GM21515 (cell line): ENCODE results near the gene SCML1.
"Not testable (repeated sequence)": the region's sequence is repeated elsewhere in the genome, so short reads cannot be mapped to it uniquely, and the experiment has no call there.

Experiments
- ATAC-seq: cut with Tn5 transposase; IDR thresholded peaks from one replicate; pipeline ENCODE4 v1.9.1; 2021; ENCODE audit not compliant: unreplicated experiment

The SCML1 gene

DNA sequence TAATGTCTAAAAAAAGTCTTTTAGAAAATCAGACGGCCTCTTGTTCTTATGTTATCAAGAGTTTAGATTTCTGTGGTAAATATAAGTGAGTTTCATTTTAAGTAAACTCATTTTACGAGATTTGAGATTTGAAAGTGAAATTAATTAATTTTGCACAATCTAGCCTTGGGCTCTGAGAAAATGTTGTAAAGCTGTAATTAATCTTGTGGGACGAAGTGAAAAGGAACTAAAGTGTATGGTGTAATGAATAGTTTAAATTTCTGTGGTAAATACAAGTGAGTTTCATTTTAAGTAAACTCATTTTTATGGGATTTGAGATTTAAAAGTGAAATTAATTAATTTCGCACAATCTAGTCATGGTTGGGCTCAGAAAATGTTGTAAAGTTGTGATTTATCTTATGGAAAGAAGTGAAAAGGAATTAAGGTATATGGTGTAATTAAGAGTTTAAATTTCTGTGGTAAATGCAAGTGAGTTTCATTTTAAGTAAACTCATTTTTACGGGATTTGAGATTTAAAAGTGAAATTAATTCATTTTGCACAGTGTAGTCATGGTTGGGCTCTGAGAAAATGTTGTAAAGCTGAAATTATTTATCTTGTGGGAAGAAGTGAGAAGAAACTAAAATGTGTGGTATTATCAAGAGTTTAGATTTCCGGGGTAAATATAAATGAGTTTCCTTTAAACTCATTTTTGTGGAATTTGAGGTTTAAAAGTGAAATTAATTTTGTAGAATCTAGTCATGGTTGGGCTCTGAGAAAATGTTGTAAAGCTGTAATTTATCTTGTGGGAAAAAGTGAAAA is 1.6 kb downstream of the SCML1 start:
- ATAC-seq: no peak

DNA sequence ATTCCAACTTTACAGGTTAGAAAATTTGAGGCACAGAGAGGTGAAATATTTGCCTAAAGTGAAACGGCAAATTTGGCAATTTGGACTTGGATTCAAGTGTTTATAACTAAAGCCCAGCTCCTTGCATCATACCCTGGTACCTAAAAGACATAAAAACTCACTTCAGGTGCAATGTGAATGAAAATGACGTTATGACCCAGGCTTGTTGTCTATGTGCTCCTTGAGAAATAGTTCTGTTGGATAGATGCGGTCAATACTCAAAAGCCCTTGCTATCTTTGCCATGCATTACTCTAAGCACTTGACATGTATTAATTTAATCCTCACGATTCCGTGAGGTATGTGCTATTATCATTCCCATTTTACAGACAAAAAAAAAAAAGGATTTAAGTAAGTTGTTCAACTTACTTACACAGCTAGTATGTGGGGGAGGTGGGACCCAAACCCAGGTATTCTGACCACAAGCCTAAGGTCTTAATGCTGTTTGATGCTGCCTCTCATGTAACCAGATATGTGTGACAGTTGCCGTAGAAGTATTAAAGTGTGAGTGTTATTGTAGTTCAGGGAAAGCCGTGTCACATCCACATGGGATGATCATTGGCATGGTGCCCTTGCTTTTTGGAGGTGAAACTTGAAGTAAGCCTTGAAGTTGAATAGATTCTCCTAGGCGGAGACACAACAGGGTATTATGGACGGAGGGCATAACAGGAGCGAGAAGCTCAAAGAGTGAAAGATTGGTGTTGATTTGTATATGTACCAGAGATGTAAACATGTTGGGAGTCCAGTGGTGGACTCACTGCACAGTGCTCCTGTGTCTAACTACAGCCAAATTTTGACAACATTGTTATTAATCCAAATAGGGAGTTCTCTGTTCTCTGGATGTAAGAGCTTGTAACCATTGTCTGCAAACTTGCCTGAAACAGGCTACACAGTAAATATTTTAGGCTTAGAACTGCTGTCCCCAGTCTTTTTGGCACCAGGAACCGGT is 3.1 kb downstream of the SCML1 start:
- ATAC-seq: no peak

DNA sequence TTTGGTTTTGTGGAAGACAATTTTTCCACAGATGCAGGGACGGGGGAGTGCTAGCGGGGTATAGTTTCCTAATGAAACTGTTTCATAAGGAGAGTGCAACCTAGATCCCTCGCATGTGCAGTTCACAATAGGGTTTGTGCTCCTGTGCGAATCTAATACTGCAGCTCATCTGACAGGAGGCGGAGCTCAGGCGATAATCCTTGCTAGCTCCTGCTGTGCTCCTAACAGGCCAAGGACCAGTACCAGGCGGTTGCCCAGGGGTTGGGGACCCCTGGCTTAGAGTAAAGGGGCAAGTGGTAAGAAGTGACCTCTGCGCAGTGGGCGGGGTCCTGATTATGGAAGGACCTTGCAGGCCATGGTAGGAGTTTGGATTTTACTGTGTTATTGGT is 3.8 kb downstream of the SCML1 start:
- ATAC-seq: no peak

DNA sequence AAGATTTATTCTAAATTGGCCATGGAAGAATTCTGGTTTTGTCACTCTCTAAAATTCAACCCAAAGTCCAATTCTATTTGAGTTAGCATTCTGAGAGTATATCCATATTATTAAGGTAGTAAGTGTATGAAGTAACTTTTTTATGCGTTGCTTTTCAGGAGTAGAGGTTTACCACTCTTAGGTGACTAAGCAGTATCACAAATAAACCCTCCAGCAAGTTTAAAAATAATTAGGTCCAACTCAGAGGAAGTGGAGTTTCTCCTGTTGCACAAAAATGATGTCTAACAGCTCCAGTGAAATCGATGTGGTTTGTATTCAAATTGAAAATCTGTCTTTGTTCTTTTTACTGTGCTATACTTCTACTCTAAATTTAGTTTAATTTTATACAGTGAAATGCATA is 6.6 kb downstream of the SCML1 start:
- ATAC-seq: no peak

DNA sequence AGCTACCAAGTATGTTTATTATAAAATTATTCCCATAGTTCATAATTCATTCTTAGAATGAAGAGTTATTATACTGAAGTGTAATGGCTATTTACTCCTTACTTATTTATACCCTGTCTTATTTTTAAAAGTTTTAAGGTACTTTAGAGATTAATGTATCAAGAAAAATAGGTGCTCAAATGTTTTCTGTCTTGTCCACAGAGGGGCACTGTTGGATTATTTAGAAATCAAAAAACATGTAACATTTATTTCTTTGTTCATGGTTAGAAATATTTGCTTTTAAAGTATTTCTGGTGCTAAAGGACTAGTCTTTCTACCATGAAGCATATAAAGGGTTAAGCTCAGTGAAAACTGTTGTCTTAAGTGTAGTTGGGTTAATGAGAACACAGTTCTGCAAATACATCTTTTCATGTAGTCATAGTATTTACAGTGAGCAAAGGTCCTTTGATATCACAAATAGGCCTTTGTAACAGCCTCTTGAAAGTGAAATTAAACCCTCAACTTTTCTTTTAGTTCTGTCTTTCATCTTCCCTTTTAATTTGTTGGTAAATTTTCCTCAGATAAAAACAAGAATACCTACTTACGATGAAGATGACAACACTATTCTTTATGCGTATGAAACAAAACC is 7.7 kb downstream of the SCML1 start:
- ATAC-seq: no peak

DNA sequence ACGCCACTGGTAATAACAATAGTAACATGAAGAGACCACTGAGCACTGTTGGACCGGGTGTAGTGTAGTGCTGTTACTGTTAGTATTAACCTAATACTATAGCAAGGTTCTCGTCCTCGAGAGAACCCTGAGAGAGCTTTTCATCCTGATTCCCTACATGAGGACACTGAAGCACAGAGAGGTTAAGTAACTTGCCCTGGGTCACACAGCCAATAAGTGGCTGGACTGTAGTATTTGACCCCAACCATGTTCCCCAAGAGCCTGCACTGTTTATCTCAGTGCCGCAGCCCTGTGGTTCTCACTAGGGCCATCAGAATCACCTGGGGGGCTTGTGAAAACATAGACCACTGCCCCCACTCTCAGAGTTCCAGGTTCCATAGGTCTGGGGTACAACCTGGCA is 10.4 kb downstream of the SCML1 start:
- no peak for ATAC-seq

DNA sequence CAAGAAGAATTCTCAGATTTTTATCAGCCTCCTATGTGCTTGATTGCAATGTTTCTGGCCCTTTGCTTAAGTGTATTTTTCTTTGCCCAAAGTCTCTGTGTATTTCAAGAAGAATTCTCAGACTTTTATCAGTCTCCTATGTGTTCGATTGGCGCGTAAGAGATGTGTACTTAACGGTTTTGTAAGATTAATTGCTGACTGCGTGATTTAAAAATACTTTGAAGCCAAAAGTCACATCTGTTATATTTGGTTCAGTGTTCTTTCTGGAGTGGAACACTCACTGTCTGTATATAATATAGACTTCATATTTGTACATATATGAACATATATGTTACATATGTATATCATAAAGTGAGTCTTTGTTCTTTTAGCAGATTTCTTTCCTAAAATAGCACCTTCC is 11.4 kb downstream of the SCML1 start:
- ATAC-seq: no peak

DNA sequence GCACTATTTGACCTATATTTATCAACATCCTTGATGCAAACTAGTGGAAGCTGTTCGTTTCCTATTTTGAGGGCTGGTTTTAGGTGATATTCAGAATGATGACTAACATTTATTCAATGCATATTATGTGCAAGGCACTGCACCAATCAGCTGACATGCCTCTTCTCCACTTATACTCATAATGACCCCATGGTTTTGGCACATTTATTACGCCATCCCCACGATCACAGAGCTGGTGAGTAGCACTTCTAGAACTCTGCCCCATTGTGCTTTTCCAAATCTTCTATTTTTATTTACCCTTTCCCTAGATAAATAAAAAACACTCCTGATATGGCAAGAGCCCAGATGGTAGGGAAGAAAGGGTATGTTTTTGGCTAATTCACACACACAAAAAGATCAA is 13.1 kb downstream of the SCML1 start:
- no peak for ATAC-seq

DNA sequence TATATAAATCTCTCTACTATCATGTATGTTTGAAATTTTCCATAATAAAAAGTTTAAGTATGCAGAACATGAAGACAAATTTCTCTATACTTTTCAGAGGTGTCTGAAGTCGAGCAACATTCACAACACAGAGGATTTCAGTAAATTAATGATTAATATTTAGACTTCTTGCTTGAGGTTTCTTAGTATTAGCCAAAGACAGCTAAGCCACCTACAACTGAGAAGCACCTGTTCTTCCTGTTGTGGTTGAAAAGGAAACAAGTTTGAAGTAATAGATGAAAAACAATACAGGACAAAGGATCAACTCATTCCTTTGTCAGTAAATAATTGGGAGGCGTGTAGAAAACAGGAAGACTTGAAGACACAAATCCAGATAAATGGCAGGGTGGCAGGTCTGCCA is 21.1 kb downstream of the SCML1 start:
- peak; percentile 70 for ATAC-seq

DNA sequence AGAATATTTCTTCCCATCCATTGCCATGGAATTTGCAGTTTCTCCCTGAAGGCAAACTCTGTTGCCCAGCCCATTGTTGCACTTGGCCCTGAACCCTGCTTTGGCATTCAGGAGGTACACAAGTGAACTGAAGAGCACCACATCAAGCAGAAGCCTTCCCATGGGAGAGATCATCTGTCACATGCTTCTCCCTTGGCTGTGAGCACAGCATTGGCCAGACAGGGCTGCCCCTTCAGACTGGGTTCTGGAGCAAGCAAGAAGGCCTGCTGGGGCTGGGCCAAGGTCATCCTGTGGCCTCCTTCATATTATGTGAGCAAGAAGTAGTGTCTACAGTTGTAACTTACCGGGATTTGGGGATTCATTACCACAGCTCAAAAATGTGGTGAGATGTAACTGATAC is 22.7 kb downstream of the SCML1 start:
- no peak for ATAC-seq

DNA sequence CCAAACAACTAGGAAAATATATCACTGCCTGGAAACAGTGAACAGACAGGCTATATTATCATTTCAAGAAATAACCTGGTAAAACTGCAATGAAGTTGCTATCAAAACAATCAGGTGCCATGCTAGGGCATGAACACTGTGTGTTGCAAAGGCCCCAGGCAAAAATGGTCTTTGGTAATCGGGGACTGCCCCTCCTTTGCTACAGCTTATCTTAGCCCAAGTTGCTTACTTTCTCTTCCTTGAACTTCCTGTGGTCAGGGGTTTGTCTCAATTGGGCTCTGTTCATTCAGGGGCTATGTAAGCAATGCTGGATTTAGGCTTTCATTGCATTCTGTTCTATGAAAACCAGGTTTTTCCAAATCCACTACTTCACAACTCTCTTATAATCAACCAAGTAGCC is 30.4 kb downstream of the SCML1 start:
- no peak for ATAC-seq

DNA sequence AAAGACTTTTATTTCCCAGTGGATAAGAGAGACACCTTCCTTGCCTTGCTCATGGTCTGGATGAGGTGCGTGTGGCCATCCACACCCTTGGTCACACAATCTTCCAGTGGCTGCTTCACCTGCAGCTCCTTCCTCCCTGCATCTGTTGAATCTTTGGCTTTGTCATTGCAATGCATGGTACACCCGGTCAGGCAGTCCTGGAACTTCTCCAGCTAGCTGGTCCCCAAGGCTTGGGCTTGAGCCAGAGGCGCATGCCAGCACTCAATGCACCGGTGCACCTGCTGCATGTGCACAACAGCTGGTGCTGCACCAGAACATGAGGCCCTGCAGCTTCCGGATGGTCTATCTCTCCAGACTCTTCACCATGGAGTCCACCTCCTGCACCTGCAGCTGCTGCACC is 31.7 kb downstream of the SCML1 start:
- ATAC-seq: no peak

DNA sequence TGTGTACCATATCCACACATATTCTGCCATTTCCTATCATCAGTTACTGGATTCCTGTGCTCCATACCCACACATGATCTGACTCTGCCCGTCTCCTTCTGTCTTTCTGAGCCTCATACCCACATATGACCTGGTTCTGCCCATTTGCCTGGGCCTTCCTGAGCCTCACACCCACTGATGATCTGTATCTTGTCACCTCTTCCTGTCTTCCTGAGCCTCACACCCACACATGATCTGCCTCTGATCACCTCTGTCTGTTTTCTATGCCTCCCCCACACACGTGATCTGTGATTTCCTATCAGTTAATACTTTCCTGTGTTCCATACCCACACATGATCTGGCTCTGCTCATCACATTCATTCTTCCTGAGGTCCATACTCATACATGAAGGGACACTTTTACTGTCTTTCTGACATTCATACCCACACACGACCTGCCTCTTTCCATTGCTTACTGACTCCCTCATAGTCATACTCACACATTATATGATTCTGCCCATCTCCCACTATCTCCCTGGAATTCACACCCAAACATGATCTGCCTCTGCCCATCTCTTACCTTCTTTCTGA is 32.5 kb downstream of the SCML1 start:
- no peak for ATAC-seq

DNA sequence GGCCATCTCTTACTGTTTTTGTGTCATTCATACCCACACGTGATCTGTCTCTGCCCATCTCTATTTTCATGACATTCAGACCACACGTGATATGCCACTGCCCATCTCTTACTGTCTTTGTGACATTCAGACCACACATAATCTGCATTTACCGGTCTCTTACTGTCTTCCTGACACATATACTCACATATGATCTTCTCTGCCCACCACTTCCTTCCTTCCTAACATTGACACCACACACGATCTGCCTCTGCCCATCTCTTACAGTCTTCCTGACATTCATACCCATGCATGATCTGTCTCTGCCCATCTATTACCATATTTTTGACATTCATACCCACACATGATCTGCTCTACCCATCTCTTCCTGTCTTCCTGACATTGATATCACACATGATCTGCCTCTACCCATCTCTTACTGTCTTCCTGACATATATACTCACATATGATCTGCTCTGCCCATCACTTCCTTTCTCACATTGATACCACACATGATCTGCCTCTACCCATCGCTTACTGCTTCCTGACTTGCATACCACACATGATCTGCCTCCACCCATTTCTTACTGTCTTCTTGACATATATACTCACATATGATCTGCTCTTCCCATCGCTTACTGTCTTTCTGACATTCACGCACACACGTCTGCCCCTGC is 36.1 kb downstream of the SCML1 start:
- no peak for ATAC-seq

DNA sequence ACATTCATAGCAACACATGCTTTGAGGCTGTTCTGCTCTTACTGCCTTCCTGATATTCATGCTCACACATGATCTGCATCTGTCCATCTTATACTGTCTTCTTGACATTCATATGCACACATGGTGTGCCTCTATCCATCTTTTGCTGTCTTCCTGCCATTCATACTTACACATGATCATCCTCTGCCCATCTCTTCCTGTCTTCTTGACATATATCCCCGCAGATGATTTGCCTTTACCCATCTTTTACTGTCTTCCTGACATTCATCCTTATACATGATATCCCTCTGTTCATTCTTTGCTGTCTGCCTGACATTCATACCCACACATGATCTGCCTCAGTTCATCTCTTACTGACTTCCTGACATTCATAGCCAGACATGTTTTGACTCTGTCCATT is 36.8 kb downstream of the SCML1 start:
- ATAC-seq: no peak

DNA sequence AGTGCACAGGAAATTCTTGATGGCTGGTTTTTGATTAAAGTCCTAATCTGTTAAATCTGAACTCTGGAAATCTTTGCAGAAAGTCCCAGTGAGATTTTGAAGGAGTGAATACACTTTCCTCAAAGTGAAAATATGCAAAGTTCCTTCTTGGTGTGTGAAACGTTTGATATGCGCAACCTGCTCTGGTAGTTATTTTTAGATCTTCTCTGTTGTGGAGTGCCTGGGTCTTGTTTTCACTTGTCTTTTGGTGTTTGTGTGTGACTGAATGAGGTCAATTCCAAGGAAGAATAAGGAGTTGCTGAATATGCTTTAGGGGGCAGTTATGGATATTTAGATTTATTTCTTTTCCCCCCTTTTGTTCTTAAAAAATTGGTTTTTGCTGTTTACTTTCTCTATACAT is 41.7 kb downstream of the SCML1 start:
- ATAC-seq: no peak

DNA sequence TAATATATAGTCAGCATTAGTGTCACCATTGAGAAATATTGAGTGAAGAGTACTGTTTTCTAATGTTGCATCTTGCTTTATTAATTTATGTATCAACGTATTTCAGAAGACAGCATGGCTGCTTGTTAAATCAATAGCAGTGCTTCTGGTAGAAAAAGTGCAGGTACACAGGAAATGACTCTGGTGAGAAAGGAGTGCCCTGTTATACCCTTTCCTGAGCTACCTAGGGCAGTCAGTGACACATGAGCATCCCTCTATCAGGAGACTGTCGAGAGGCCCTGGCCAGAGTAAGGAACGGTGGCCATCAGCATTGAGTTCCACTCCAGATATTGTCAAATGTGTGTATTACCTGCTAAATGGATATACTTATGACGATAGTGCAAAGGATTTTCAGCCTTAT is 42.1 kb downstream of the SCML1 start:
- ATAC-seq: no peak

DNA sequence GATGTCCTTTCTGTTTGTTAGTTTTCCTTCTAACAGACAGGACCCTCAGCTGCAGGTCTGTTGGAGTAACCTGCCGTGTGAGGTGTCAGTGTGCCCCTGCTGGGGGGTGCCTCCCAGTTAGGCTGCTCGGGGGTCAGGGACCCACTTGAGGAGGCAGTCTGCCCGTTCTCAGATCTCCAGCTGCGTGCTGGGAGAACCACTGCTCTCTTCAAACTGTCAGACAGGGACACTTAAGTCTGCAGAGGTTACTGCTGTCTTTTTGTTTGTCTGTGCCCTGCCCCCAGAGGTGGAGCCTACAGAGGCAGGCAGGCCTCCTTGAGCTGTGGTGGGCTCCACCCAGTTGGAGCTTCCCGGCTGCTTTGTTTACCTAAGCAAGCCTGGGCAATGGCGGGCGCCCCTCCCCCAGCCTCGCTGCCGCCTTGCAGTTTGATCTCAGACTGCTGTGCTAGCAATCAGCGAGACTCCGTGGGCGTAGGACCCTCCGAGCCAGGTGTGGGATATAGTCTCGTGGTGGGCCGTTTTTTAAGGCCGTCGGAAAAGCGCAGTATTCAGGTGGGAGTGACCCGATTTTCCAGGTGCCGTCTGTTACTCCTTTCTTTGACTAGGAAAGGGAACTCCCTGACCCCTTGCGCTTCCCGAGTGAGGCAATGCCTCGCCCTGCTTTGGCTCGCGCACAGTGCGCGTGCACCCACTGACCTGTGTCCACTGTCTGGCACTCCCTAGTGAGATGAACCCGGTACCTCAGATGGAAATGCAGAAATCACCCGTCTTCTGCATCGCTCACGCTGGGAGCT is 49.5 kb downstream of the SCML1 start:
- not testable (repeated sequence) for ATAC-seq

DNA sequence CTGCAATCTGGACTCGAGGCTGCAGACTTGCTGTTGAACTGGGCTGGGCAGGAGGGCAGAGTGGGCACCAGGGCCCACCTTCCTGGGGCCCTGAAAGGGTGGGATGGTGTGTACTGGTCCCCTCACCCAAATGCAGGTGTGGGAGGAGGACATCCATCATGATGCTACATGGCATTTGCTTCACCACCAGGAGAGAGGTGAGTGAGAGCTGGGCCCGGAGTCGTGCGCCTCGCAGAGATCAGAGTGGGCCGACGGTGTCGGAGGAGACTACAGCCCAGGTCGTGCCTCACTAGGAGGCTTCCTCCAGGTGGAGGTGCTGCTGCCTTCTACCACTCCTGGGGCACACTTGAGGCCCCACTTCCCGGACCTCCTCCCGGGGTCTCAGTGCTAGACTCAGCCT is 50.3 kb downstream of the SCML1 start:
- no peak for ATAC-seq

DNA sequence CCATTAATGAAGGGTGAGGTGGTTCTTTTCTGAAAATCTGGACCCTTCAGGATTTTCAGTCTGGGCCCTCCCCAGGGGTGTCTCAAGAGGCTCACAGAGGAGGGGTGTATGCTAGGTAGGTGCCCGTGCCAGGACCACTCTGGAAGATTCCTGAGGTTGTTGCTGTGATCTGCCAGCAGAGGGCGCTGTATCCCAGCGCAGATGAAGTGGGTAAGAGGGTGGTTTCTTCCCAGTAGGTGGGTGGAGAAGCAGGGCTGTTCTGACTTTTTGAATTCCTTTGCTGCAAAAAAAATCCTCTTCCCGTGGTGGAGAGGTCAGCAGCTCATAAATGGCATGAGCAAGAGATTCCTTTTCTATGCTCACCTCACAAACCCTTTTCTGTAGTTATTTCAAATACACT is 51.1 kb downstream of the SCML1 start:
- no peak for ATAC-seq
